Activated CD4-positive, alpha-beta T cell treated with anti-CD3 and anti-CD28 coated beads, Interleukin-2, amount 10 ng/mL, durations not matched to agents 7 days and 5 days (primary cell): Measurements from ENCODE around the gene CHAD. TPM values are rescaled to one million over a fixed set of nuclear protein-coding genes. Genes with fewer than 3 reads are reported as not detected.
A peak's percentile ranks its signal among the peaks of the same experiment; 100 is the strongest.

Experiments used
- CTCF ChIA-PET: fragments of 350-600 bp; sonication (Branson Sonifier 250); formaldehyde crosslinking; loops from one replicate; lab custom pipeline; 2021; ENCODE audit warnings: antibody characterized with exemption; lab: Charles Lee
- POLR2A ChIA-PET: fragments of 350-600 bp; sonication (Branson Sonifier 250); formaldehyde crosslinking; loops from one replicate; lab custom pipeline; 2021; ENCODE audit warnings: antibody characterized with exemption; lab: Charles Lee
- DNase-seq: peaks from one replicate; pipeline ENCODE4 v3.0.0-alpha.2; 2020
- H3K27ac Mint-ChIP-seq: one replicate; pipeline ENCODE4 v1.8.0; 2021; ENCODE audit warnings: mild to moderate bottlenecking, moderate library complexity, mixed read lengths
- H3K27me3 Mint-ChIP-seq: one replicate; pipeline ENCODE4 v1.8.0; 2021; ENCODE audit warnings: mixed read lengths
- H3K36me3 Mint-ChIP-seq: one replicate; pipeline ENCODE4 v1.8.0; 2021; ENCODE audit warnings: low read depth, mixed read lengths
- H3K4me1 Mint-ChIP-seq: one replicate; pipeline ENCODE4 v1.8.0; 2021; ENCODE audit warnings: mixed read lengths
- H3K4me3 Mint-ChIP-seq: one replicate; pipeline ENCODE4 v1.8.0; 2021; ENCODE audit warnings: mild to moderate bottlenecking, moderate library complexity, mixed read lengths
- H3K9me3 Mint-ChIP-seq: one replicate; pipeline ENCODE4 v1.8.0; 2021; ENCODE audit warnings: mixed read lengths
- total RNA-seq, 2 experiments: library from RNA; stranded (reverse); gene quantifications; one replicate each; pipeline ENCODE4 v1.2.3, GENCODE V29; 2021

CHAD gene
- total RNA-seq, 2 experiments from 2014 or later = not detected

DNA sequence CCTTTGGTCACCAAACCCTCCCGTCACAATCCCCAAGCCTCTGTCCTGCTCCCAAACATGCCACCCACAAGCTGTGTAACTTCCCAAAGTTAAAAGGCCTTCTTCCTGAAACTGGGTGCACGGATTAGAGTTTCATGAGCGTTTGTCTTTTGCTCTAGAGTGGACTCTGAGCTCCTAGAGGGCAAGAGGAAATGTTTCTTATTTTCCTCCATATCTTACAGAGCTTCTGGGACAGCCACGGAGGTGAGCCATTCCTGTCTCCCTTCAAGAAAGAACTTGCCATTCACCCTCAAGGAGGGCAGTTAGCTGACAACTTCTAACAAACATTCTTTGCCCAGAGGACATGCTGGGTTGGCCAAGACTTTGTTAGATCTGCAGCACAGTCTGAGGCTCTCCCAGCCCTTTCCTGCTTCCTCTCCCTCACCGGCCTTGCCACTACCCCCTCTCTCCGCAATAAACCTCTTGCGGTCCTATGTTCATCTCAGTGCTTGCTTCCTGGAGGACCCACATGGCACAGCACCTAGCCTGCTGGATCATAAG, 37.0 kb upstream of the CHAD start:
- Mint-ChIP-seq H3K36me3 (no peaks in the 10 kb centered on the region), H3K4me3 (no peak overlapping the region), H3K9me3 (no peaks in the 10 kb centered on the region), H3K4me1 (peaks cover 43% of the 10 kb centered on the region), H3K27me3 (peaks cover 9% of the 10 kb centered on the region), H3K27ac (no peak overlapping the region)
- POLR2A ChIA-PET = no interaction called here
- CTCF ChIA-PET = interaction anchor here (0.9 to 2.3 kb wide), 6 partner anchors 20 to 72 kb away, joined by 3 to 6 read pairs (median 6); no protein-coding TSS in a partner anchor
- no peak for DNase-seq

DNA sequence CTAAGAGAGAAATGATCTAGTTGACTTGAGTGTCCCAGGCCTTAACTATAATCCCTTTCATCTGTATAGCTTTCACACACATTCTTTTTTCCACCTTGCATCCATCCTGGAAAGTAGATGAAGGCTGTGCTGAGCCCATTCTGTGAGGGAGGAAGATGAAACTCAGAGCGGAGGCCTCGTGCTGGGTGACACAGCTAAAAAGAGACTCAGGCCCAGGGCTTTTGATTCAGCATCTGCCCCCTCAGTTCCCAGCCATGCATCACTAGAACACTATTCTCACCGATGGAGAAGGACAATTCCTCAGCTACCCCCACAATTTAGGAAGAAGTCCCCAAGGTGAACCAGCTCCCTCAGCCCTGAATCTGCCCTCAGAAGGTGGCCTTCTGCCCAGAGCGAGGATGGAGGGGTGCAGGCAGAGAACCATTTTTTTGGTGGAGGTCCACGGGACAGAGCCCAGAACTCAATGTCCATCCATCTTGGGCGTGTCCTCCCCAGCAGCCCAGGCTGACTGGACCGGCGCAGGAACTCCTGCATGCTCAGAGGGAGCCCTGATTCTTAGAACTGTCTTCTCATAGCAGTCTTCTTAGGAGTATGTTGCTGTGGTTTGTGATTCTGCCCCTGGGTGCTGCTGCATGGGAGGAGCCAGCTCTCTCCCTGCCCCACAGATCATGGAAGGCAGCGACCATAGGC, 33.8 kb upstream of the CHAD start:
- DNase-seq = no peak
- Mint-ChIP-seq H3K4me1 (peaks cover 21% of the 10 kb centered on the region), H3K9me3 (no peaks in the 10 kb centered on the region), H3K36me3 (no peaks in the 10 kb centered on the region), H3K27me3 (peaks cover 9% of the 10 kb centered on the region), H3K27ac (no peak overlapping the region), H3K4me3 (no peak overlapping the region)
- ChIA-PET POLR2A (no interaction called here), CTCF (interaction anchor here (0.5 to 3.5 kb wide), 8 partner anchors 9 to 68 kb away, joined by 3 to 9 read pairs (median 4); partner anchors contain the start of gene RSAD1)

DNA sequence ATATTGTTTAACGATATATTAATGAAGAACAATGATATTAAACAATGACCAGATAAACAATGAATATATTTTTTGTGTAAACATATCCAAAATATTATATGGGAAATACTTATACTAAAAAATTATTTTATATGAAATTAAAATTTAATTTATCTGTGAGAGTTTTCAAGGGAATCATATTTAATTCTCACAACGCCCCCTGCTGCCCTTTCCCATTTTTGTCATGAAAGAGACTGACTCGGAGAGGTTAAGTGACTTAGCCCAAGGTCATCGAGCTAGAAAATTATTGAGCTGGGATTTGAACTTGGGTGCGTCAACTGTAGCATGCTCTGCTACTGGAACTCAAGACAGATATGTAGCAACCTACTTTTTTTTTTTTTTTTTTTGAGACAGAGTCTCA, 32.4 kb upstream of the CHAD start:
- ChIA-PET POLR2A (no interaction called here), CTCF (interaction anchor here (0.6 to 3.5 kb wide), 6 partner anchors 10 to 22 kb away, joined by 3 to 9 read pairs (median 4); partner anchors contain the start of gene RSAD1)
- DNase-seq = peak; percentile 35
- Mint-ChIP-seq H3K36me3 (no peaks in the 10 kb centered on the region), H3K4me3 (no peak overlapping the region), H3K9me3 (no peaks in the 10 kb centered on the region), H3K27me3 (peaks cover 7% of the 10 kb centered on the region), H3K4me1 (peaks cover 21% of the 10 kb centered on the region), H3K27ac (no peak overlapping the region)

DNA sequence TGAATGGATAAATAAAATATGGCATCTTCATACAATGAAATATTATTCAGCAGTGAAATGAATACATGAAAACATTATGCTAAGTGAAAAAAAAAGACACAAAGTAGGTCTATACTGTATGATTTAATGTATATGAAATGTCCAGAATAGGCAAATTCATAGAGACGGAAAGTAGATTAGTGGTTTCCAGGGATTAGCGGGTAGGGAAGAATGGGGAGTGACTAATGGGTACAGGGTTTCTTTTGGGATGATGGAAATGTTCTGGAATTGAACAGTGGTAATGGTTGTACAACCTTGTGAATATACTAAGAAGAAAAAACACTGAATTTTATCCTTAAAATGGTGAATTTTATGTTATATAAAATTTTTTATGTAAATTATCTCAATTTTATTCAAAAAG, 31.0 kb upstream of the CHAD start:
- ChIA-PET CTCF (interaction anchor here (1.6 kb wide), 1 partner anchor 16 kb away, joined by 5 read pairs; no protein-coding TSS in a partner anchor), POLR2A (no interaction called here)
- Mint-ChIP-seq H3K4me1 (peaks cover 12% of the 10 kb centered on the region), H3K9me3 (no peaks in the 10 kb centered on the region), H3K27me3 (peaks cover 2% of the 10 kb centered on the region), H3K27ac (no peak overlapping the region), H3K36me3 (no peaks in the 10 kb centered on the region), H3K4me3 (no peak overlapping the region)
- DNase-seq = no peak

DNA sequence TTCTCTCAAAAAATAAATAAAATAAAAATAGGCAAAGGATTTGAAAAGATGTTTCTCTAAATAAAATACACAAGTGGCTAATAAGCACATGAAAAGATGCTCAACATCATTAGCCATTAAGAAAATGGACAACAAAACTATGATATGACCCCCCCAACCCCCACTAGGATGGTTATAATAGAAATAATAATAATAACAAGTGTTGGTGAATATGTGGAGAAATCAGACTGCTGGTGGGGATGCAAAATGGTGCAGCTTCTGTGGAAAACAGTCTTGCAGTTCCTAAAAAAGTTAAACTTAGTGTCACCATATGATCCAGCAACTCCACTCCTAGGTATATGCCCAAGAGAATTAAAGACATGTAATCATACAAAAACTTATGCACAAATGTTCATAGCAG, 30.6 kb upstream of the CHAD start:
- no peak overlapping the region for H3K27ac Mint-ChIP-seq
- H3K4me1 Mint-ChIP-seq = peaks cover 8% of the 10 kb centered on the region
- H3K9me3 Mint-ChIP-seq = no peaks in the 10 kb centered on the region
- POLR2A ChIA-PET = no interaction called here
- peaks cover 2% of the 10 kb centered on the region for H3K27me3 Mint-ChIP-seq
- DNase-seq = no peak
- H3K36me3 Mint-ChIP-seq = no peaks in the 10 kb centered on the region
- CTCF ChIA-PET = interaction anchor here (1.6 kb wide), 1 partner anchor 15 kb away, joined by 5 read pairs; no protein-coding TSS in a partner anchor
- H3K4me3 Mint-ChIP-seq = no peak overlapping the region

DNA sequence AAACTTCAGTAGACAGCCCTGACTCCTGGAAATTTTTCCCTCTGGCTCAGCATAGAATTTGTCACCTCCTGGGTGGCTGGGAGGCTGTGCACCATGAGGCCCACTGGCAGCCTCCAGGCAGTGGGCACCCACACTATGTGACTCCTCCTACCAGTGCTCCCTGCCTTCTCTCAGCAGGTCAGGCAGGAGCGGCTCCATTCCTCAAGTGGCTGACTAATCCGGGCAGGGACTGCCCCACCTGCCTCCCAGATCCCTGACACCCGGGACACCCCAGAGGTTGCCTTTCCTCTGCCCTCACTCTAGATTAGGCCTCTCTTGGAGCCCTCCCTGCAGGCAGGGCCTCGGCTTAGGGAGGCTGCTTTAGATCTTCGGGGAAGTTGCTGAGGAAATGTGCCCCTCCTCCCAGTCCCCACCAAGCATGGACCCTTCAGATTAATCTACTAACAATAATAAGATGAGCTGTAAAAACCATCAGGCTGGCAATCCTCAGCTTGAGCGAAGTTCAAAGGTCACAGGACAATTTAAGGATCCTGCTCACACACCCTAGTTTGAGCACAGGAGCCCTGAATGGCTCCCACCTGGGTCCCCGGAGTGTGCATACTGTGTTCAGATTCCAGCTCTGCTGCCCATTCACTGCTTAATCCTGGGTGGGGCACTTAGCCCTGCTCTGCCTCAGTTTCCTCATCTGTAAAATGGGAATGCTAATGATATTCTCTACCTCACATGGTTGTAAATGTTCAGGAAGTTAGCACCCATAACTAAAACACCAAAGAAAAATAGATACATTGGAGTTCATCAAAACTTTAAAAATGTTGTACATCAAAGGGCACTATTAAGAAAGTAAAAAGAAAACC, 29.6 kb upstream of the CHAD start:
- peaks cover 1% of the 10 kb centered on the region for H3K4me1 Mint-ChIP-seq
- H3K27me3 Mint-ChIP-seq = peaks cover 3% of the 10 kb centered on the region
- H3K4me3 Mint-ChIP-seq = no peak overlapping the region
- no peak overlapping the region for H3K27ac Mint-ChIP-seq
- no peaks in the 10 kb centered on the region for H3K9me3 Mint-ChIP-seq
- H3K36me3 Mint-ChIP-seq = no peaks in the 10 kb centered on the region
- DNase-seq = no peak
- ChIA-PET POLR2A (no interaction called here), CTCF (interaction anchor here (1.5 to 1.6 kb wide), 2 partner anchors 10 to 14 kb away, joined by 5 to 6 read pairs; no protein-coding TSS in a partner anchor)

DNA sequence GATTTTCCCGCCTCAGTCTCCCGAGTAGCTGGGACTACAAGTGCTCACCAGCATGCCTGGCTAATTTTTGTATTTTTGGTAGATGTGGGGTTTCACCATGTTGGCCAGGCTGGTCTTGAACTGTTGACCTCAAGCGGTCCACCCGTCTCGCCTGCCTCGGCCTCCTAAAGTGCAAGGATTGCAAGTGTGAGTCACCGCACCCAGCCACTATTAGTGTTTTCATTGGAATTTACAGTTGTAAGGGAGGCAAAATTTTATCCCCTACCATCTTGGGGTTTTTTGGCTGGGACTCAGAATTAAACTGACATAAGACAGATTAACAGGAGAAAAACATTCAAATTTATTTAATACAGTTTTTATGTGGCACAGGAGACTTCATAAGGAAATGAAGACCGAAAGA, 27.2 kb upstream of the CHAD start:
- DNase-seq = no peak
- Mint-ChIP-seq H3K36me3 (no peaks in the 10 kb centered on the region), H3K4me3 (no peak overlapping the region), H3K4me1 (no peaks in the 10 kb centered on the region), H3K27me3 (peaks cover 3% of the 10 kb centered on the region), H3K9me3 (no peaks in the 10 kb centered on the region), H3K27ac (no peak overlapping the region)
- ChIA-PET CTCF (interaction anchor here (1.0 kb wide), 1 partner anchor 16 kb away, joined by 3 read pairs; no protein-coding TSS in a partner anchor), POLR2A (no interaction called here)

DNA sequence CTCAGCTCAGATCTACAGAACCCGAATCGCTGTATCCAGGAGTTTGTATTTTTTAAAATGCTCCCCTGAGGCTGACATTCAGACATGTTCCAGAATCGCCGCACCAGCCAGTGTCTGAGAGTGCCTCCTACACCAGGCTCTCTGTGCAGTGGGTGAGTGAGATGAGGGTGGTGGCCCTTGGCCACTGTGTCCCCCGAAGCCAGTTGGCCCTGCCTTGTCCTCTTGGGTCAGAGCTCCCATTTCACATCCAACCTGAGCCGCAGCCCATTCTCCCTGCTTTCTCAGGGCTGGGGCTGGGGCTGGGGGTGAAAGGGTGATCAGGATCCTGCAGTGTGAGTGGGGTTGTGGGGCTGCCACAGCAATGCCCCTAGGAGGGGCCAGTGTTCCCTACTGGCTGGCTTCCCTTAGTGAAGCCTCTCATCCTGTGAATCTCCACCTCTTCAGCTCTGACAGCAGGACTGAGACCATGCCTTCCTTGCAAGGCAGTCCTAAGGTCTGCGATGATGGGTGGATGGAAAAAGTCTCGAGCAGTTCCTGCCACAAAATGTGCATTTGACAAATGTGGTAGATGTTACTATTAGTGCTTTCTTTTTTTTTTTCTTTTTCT, 26.6 kb upstream of the CHAD start:
- POLR2A ChIA-PET = no interaction called here
- no peak for DNase-seq

DNA sequence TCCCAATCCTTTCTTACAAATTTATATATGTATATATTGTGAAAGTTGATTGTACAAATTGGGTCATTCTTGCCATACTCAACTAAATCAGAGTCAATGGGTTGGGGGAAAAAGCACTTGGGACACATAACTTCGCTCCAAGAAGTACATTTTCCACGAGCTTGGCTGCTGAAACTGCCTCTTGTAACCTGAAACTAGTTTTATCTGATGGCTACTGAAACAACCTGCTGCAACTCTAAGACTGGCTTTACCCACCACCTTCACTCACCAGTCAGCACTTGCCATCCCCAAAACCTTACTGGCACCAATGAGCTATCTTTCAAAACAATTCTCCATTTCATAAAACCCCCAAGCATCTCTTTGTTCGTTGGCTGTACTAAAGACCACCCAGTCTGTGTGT, 25.1 kb upstream of the CHAD start:
- H3K36me3 Mint-ChIP-seq = no peaks in the 10 kb centered on the region
- ChIA-PET CTCF (interaction anchor here (0.6 to 1.6 kb wide), 4 partner anchors 11 to 189 kb away, joined by 3 to 5 read pairs (median 4); partner anchors contain the start of gene LRRC59), POLR2A (no interaction called here)
- no peak overlapping the region for H3K27ac Mint-ChIP-seq
- no peaks in the 10 kb centered on the region for H3K9me3 Mint-ChIP-seq
- no peak overlapping the region for H3K4me3 Mint-ChIP-seq
- H3K4me1 Mint-ChIP-seq = no peaks in the 10 kb centered on the region
- DNase-seq = no peak
- H3K27me3 Mint-ChIP-seq = peaks cover 3% of the 10 kb centered on the region

More for the DNA sequence above, 26.6 kb upstream of the CHAD start:
- Mint-ChIP-seq H3K27ac (no peak overlapping the region), H3K27me3 (peaks cover 3% of the 10 kb centered on the region), H3K4me3 (no peak overlapping the region), H3K9me3 (no peaks in the 10 kb centered on the region), H3K36me3 (no peaks in the 10 kb centered on the region), H3K4me1 (no peaks in the 10 kb centered on the region)
- CTCF ChIA-PET = interaction anchor here (1.0 kb wide), 1 partner anchor 16 kb away, joined by 3 read pairs; no protein-coding TSS in a partner anchor

DNA sequence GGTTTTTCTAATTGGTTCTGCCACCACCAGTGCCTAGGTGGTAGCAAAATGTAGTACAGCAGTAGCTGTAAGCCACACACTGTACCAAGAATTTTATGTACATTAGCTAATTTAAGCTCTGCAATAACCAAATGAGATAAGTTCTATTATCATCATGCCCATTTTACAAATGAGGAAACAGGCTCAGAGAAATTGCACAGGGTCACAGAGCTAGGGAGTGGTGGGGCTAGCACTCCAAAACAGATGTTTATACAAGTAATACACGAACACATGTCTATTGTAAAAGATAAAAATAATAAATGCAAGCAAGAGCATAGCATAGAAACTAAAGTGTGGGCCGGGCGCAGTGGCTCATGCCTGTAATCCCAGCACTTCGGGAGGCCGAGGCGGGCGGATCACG, 23.5 kb upstream of the CHAD start:
- CTCF ChIA-PET = interaction anchor here (1.2 kb wide), 1 partner anchor 23 kb away, joined by 3 read pairs; no protein-coding TSS in a partner anchor
- no peak overlapping the region for H3K4me3 Mint-ChIP-seq
- no peaks in the 10 kb centered on the region for H3K36me3 Mint-ChIP-seq
- H3K27ac Mint-ChIP-seq = no peak overlapping the region
- no peak for DNase-seq
- no peaks in the 10 kb centered on the region for H3K4me1 Mint-ChIP-seq
- H3K9me3 Mint-ChIP-seq = no peaks in the 10 kb centered on the region
- peaks cover 3% of the 10 kb centered on the region for H3K27me3 Mint-ChIP-seq
- POLR2A ChIA-PET = no interaction called here

DNA sequence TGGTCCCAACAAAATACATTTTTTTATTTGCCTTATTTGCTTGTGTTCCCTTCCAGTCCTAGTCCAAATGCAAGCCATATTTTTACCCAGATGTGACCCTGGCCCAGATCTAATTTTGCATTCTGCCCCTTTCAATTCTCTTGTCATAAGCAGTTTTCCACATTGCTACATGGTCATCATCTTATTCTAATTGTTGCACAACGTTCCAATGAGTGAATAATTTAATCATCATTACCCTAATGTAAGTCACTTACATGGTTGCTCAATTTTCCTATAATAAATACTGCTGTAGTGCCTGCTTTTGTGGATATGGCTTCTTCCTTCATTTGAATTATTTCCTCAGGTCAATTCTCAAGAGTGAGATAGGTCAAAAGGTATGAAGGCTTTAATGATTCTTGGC, 22.8 kb upstream of the CHAD start:
- no peaks in the 10 kb centered on the region for H3K4me1 Mint-ChIP-seq
- ChIA-PET CTCF (no interaction called here), POLR2A (no interaction called here)
- DNase-seq = no peak
- H3K4me3 Mint-ChIP-seq = no peak overlapping the region
- no peaks in the 10 kb centered on the region for H3K9me3 Mint-ChIP-seq
- H3K36me3 Mint-ChIP-seq = no peaks in the 10 kb centered on the region
- peaks cover 3% of the 10 kb centered on the region for H3K27me3 Mint-ChIP-seq
- H3K27ac Mint-ChIP-seq = no peak overlapping the region

DNA sequence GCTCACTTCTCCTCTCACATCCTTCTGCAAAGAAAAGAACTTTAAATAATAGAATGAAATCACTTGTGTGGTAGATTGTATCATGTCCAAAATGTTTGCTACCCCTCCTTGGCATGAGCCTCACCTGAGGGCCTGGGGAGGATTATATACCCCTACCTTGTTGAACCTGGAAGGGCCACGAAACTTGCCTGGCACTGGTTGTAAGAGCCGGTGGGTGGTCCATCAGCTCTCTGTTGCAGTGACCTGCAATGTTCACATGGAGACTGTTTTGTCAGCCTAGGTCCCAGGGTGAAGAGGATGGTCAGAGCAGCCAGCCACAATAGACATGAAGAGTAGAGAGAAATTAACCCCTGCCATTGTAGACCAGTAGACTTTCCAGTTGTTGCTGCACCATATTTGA, 20.2 kb upstream of the CHAD start:
- CTCF ChIA-PET = interaction anchor here (1.4 to 1.6 kb wide), 3 partner anchors 9 to 21 kb away, joined by 3 to 9 read pairs (median 6); no protein-coding TSS in a partner anchor
- DNase-seq = no peak
- H3K4me1 Mint-ChIP-seq = no peaks in the 10 kb centered on the region
- POLR2A ChIA-PET = no interaction called here
- H3K4me3 Mint-ChIP-seq = no peak overlapping the region
- H3K36me3 Mint-ChIP-seq = peaks cover 2% of the 10 kb centered on the region
- H3K27ac Mint-ChIP-seq = no peak overlapping the region
- H3K9me3 Mint-ChIP-seq = no peaks in the 10 kb centered on the region
- peaks cover 2% of the 10 kb centered on the region for H3K27me3 Mint-ChIP-seq
